Measurements from ENCODE around the gene GPR107.

Gene GPR107

DNA sequence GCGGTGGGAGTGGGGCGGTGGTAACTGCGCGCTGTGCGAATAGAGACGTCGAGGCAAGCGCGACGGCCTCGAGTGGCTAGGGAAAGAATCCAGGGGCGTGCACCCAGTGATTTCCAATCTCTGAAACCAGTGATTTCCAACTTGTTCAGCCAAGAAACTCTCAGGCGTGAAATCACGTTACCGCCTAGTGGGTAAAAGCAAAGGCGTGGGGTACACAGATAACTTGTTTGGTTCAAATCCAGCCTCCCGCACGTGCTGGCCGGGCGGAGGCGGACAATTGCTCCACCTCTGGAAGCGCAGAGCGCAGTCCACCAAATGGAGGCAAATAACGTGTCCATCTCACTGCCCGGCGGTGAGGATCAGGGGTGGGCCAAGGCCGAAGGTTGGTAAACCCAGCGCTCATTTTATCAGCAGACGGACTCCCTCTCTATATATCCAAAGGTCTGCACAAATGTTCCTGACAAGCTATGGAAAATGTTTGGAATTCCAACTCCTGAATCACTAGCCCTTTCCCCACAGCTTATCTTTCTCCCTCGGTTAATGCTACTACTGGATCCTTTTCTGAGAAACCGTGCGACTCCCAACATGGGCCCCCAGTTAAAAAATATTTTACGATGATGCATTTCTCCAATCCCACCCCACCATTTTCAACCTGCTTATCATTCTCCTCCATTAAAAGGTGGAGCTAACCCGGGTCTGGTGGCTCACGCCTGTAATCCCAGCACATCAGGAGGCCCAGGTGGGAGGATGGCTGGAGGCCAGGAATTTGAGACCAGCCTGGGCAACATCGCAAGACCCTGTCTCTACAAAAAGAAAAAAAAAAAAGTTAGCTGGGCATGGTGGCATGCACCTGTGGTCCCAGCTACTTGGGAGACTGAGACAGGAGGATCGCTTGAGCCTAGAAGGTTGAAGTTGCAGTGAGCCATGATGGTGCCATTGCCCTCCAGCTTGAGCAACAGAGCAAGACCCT lies 9.8 kb upstream of the GPR107 start:
- DNase-seq (ENCODE audit: low read depth) = no peak
- in situ Hi-C loops (cut with HindIII; ENCODE audit: low sequenced_read_pairs) = no loop called here
- TF ChIP-seq, protein P1, sequence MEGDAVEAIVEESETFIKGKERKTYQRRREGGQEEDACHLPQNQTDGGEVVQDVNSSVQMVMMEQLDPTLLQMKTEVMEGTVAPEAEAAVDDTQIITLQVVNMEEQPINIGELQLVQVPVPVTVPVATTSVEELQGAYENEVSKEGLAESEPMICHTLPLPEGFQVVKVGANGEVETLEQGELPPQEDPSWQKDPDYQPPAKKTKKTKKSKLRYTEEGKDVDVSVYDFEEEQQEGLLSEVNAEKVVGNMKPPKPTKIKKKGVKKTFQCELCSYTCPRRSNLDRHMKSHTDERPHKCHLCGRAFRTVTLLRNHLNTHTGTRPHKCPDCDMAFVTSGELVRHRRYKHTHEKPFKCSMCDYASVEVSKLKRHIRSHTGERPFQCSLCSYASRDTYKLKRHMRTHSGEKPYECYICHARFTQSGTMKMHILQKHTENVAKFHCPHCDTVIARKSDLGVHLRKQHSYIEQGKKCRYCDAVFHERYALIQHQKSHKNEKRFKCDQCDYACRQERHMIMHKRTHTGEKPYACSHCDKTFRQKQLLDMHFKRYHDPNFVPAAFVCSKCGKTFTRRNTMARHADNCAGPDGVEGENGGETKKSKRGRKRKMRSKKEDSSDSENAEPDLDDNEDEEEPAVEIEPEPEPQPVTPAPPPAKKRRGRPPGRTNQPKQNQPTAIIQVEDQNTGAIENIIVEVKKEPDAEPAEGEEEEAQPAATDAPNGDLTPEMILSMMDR (IDR thresholded peaks at IDR 0.05; ENCODE audit: low read depth, low read length, missing control alignments) = peak; percentile 8
- peak overlapping the region; percentile 91 for H3K4me3 ChIP-seq (ENCODE audit: low read depth, low read length)

DNA sequence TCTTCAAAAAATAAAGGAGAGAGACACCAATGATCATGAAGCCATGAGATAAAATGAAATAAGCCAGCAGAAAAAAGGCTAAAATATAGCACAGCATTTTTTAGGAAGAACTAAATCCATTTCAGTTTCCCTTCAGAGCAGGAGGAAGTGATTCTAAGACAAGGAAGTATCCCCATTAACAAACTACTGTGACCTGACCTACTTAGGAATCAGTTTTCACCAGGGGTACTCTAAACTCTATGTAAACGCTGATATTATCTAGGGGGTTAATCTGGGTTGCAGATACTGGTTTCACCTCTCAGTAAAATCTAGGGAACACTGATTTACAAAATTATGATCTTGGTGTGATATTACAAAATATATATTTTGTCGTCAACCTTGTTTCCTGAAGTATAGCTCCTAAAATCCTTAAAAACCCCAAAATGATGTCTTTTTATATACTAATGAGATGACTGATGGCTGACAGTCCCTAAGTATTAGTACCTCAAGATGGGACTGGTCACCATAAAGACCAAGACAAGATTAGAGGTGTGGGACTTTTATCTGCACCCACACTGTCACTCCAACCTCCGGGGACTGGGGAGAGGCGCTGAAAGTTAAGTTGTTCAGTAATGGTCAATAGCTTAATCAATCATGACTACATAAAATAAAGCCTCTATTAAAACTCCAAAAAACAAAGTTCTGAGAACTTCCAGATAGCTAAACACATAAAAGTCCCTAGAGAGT lies 7.8 kb upstream of the GPR107 start:
- H3K4me3 ChIP-seq (ENCODE audit: low read depth, low read length) = no peak overlapping the region
- TF ChIP-seq, protein P1 (IDR thresholded peaks at IDR 0.05; ENCODE audit: low read depth, low read length, missing control alignments) = no peak
- DNase-seq (ENCODE audit: low read depth) = no peak
- in situ Hi-C loops (cut with HindIII; ENCODE audit: low sequenced_read_pairs) = no loop called here

DNA sequence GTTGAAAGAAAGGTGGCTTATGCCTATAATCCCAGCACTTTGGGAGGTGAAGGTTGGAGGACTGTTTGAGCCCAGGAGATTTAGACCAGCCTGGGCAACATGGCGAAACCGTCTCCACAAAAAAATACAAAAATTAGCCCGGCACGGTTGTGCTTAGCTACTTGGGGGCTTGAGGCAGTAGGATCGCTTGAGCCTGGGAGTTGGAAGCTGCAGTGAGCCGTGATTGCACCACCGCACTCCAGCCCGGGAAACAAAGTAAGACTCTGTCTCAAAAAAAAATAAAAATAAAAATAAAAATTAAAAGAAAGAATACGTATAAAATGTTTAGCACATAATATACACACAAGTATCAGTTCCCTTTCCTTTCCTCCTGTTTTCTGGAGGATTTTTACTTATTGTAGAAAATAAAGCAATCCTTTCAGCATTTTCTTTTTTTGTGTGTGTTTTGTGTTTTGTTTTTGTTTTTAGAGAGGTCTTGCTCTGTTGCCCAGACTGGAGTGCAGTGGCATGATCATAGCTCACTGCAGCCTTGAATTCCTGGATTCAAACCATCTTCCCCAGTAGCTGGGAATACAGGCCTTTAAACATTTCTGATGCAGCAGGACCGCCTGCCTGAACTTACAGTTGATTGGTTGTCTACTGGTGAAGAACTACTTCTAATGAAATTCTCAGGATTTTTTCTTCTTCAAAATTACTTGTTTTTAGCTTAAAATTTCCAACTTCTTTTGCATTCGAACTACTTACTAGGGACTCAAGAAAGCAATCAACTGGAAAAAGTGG lies 4.1 kb upstream of the GPR107 start:
- in situ Hi-C loops (cut with HindIII; ENCODE audit: low sequenced_read_pairs) = no loop called here
- no peak for DNase-seq (ENCODE audit: low read depth)
- TF ChIP-seq, protein P1 (IDR thresholded peaks at IDR 0.05; ENCODE audit: low read depth, low read length, missing control alignments) = no peak
- no peak overlapping the region for H3K4me3 ChIP-seq (ENCODE audit: low read depth, low read length)

DNA sequence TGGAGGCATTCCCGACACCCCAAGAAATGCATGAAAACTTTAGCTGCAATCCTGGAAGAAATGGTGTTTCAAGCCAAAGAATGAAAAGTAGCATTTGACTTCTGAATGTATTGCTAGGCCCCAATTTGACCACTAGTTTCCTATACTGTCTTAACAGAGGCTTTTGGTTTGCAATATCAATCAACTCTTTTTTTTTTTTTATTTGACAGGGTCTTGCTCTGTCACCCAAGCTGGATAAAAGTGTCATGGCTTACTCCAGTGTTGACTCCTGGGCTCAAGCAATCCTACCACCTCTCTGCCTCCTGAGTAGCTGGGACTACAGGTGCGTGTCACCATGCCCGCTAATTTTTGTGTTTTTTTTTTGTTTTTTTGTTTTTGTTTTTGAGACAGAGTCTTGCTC lies 3.2 kb upstream of the GPR107 start:
- in situ Hi-C loops (cut with HindIII; ENCODE audit: low sequenced_read_pairs) = no loop called here
- TF ChIP-seq, protein P1 (IDR thresholded peaks at IDR 0.05; ENCODE audit: low read depth, low read length, missing control alignments) = no peak
- H3K4me3 ChIP-seq (ENCODE audit: low read depth, low read length) = no peak overlapping the region
- no peak for DNase-seq (ENCODE audit: low read depth)

DNA sequence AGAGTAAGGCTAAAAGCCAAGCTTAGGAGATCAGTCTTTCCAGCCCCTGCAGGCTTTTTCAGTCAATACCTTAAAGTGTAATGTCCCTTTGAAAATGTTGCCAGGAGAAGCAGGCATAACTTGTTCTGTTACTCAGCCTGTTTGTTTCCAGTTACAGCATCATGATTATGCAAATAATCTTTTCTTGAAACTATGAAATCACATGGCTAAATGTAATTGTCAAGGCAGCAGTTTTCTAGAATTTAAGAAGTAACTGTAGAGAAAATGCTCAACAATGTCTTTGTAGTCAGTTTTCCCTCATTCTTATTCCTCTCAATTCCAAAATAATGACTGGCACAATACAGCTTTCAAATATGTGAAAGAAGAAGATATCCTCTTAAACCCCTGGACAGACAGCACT lies 1.9 kb upstream of the GPR107 start:
- in situ Hi-C loops (cut with HindIII; ENCODE audit: low sequenced_read_pairs) = no loop called here

More for the DNA sequence above, 1.9 kb upstream of the GPR107 start:
- TF ChIP-seq, protein P1 (IDR thresholded peaks at IDR 0.05; ENCODE audit: low read depth, low read length, missing control alignments) = no peak
- H3K4me3 ChIP-seq (ENCODE audit: low read depth, low read length) = no peak overlapping the region
- no peak for DNase-seq (ENCODE audit: low read depth)
